ENCODE results near the gene SLC16A8.

The SLC16A8 gene, protein sequence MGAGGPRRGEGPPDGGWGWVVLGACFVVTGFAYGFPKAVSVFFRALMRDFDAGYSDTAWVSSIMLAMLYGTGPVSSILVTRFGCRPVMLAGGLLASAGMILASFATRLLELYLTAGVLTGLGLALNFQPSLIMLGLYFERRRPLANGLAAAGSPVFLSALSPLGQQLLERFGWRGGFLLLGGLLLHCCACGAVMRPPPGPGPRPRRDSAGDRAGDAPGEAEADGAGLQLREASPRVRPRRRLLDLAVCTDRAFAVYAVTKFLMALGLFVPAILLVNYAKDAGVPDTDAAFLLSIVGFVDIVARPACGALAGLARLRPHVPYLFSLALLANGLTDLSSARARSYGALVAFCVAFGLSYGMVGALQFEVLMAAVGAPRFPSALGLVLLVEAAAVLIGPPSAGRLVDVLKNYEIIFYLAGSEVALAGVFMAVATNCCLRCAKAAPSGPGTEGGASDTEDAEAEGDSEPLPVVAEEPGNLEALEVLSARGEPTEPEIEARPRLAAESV

DNA sequence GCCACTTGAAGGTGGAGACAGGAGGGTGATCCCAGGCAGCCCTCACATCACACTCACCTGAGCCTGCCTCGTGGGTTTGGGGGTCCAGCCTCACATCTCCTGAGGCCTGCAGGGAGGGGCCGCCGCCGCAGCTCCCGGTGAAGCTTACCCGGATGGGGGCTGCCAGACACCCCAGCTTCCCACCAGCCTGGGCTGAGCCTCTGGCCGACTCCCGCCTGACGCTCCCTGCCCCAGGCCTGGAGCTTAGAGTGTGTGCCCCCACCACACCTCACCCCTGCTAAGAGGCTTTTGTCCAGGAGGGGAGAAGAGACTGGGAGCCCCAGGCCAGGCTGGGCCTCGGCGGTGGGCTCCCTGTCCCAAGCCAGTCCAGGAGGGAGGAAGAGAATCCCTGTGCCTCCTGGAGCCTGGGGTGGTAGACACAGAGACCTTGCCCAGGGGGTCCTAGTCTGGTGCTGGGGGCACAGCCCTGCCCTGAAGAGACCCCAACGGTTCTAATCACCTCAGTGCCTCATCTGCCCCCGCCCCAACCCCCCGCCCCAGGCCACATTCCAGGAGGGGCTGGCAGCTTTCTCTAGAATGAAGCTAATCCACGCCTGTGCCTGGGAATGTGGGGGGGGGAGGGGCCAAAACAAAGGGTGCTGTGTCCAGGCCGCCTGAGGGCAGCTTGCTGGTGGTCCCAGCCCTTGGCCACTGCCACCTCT is at the start of gene SLC16A8:
SLC16A8 (minus strand) TSS at position 254 of the 701 bp plus-strand sequence. CDS start 1,311 bp downstream, outside the sequence.
- DNase-seq (ENCODE audit: low read depth, low spot score), result no peak
- Histone ChIP-seq H3K27me3 (ENCODE audit: control insufficient read depth, insufficient read depth, low read length) (peaks cover 5% of the 10 kb centered on the region; the same call in 1 of the 2 replicates), H3K9me3 (ENCODE audit: control insufficient read depth, insufficient read depth, low read length) (no peaks in the 10 kb centered on the region), H3K36me3 (ENCODE audit: control insufficient read depth, insufficient read depth, low read length) (no peaks in the 10 kb centered on the region), H3K4me3 (ENCODE audit: low read length) (no peak within 1 kb of the TSS), H3K27ac (ENCODE audit: low read length) (no peak within 1 kb of the TSS), H3K4me1 (ENCODE audit: control insufficient read depth, insufficient read depth, low read length) (peaks cover 5% of the 10 kb centered on the region; the same call in 1 of the 2 replicates)
- WGBS (ENCODE audit: insufficient coverage, insufficient read length), result no CpG with 5 or more reads among the region's 16 CpGs

DNA sequence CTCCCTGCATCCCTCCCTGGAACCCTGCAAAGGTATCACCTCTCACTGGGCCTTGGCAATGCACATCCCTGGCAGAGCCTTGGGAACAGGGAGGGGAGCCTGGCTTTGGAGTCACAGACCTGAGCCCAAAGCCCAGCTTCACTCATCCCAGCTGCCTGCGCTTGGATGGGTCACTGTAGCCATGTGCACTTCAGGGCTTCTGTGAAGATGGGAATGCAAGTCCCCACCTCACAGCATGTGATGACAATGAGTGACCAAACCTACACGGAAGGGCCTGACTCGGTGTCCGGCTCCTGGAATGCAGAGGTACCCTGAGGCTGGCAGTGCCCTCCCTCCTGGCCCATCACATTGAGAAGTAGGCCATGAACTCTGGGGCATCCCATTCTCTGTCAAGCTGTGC is 49.3 kb upstream of the SLC16A8 start:
- Histone ChIP-seq H3K36me3 (ENCODE audit: control insufficient read depth, insufficient read depth, low read length) (no peaks in the 10 kb centered on the region), H3K4me1 (ENCODE audit: control insufficient read depth, insufficient read depth, low read length) (no peaks in the 10 kb centered on the region), H3K27me3 (ENCODE audit: control insufficient read depth, insufficient read depth, low read length) (no peaks in the 10 kb centered on the region), H3K9me3 (ENCODE audit: control insufficient read depth, insufficient read depth, low read length) (no peaks in the 10 kb centered on the region), H3K4me3 (ENCODE audit: low read length) (no peak overlapping the region), H3K27ac (ENCODE audit: low read length) (no peak overlapping the region)
- WGBS (ENCODE audit: insufficient coverage, insufficient read length), result no CpG with 5 or more reads among the region's 4 CpGs
- DNase-seq (ENCODE audit: low read depth, low spot score), result no peak

DNA sequence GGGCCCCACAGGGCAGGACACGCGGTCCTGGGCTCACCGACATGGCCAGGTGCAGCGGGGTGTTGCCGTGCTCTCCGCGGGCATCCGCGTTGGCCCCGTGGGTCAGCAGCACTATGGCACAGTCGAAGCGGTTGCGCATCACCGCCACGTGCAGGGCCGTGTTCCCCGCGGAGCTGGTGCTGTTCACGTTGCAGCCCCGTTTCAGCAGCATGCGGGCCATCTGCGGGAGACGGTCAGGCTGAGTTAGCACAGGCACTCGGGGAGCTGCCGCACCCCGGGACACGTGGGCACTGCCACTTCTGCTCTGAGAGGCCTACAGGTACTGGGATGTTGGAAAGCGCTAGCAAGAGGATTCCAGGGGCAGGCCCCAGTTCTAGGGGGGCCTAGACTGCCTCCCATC is 48.8 kb upstream of the SLC16A8 start:
- Histone ChIP-seq H3K36me3 (ENCODE audit: control insufficient read depth, insufficient read depth, low read length) (no peaks in the 10 kb centered on the region), H3K27ac (ENCODE audit: low read length) (no peak overlapping the region), H3K4me1 (ENCODE audit: control insufficient read depth, insufficient read depth, low read length) (no peaks in the 10 kb centered on the region), H3K9me3 (ENCODE audit: control insufficient read depth, insufficient read depth, low read length) (no peaks in the 10 kb centered on the region), H3K4me3 (ENCODE audit: low read length) (no peak overlapping the region), H3K27me3 (ENCODE audit: control insufficient read depth, insufficient read depth, low read length) (no peaks in the 10 kb centered on the region)
- no peak for DNase-seq (ENCODE audit: low read depth, low spot score)
- no CpG with 5 or more reads among the region's 28 CpGs for WGBS (ENCODE audit: insufficient coverage, insufficient read length)

DNA sequence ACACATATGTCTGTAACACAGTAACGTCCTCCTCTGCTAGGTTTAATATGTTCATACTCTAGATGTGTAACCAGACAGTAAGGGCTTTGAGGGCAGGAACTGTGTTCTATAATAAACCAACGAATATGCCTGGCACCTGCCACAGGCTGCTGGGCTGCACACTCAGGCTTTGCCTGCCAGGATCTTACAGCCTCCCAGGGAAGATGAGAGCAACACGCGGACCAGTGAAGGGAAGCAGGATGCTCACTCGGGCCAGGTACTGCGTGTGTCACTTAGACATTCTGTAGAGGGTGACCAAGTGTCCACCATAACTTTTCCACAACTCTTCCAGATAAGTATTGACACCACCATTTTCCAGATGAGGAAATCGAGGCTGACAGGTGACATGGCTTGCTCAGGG is 48.2 kb upstream of the SLC16A8 start:
- Histone ChIP-seq H3K36me3 (ENCODE audit: control insufficient read depth, insufficient read depth, low read length) (no peaks in the 10 kb centered on the region), H3K27ac (ENCODE audit: low read length) (no peak overlapping the region), H3K4me1 (ENCODE audit: control insufficient read depth, insufficient read depth, low read length) (no peaks in the 10 kb centered on the region), H3K9me3 (ENCODE audit: control insufficient read depth, insufficient read depth, low read length) (no peaks in the 10 kb centered on the region), H3K4me3 (ENCODE audit: low read length) (no peak overlapping the region), H3K27me3 (ENCODE audit: control insufficient read depth, insufficient read depth, low read length) (no peaks in the 10 kb centered on the region)
- DNase-seq (ENCODE audit: low read depth, low spot score), result no peak
- WGBS (ENCODE audit: insufficient coverage, insufficient read length), result no CpG with 5 or more reads among the region's 7 CpGs

DNA sequence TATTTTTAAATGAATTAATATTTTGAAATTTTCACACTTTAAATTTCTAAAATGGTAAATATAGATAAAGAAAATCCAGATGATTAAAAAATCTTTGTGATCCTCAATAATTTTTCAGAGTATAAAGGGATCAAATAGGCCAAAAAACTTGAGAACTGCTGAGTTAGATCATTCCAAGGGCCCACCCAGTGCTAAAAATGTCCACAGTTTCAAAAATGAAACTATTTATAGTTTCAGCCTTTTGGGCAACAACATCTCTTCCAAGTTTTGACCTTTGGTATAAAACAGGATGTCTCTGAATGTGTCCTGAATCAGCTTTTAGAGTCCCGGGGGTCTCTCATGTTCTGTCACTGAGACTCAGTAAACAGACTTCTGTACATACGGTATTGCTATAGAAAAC is 47.4 kb upstream of the SLC16A8 start:
- no peaks in the 10 kb centered on the region for H3K27me3 ChIP-seq (ENCODE audit: control insufficient read depth, insufficient read depth, low read length)
- no peak overlapping the region for H3K4me3 ChIP-seq (ENCODE audit: low read length)
- H3K4me1 ChIP-seq (ENCODE audit: control insufficient read depth, insufficient read depth, low read length), result no peaks in the 10 kb centered on the region
- WGBS (ENCODE audit: insufficient coverage, insufficient read length), result no CpG with 5 or more reads among the region's 2 CpGs
- no peaks in the 10 kb centered on the region; the same call in 1 of the 2 replicates for H3K36me3 ChIP-seq (ENCODE audit: control insufficient read depth, insufficient read depth, low read length)
- no peaks in the 10 kb centered on the region for H3K9me3 ChIP-seq (ENCODE audit: control insufficient read depth, insufficient read depth, low read length)
- no peak for DNase-seq (ENCODE audit: low read depth, low spot score)
- H3K27ac ChIP-seq (ENCODE audit: low read length), result no peak overlapping the region

DNA sequence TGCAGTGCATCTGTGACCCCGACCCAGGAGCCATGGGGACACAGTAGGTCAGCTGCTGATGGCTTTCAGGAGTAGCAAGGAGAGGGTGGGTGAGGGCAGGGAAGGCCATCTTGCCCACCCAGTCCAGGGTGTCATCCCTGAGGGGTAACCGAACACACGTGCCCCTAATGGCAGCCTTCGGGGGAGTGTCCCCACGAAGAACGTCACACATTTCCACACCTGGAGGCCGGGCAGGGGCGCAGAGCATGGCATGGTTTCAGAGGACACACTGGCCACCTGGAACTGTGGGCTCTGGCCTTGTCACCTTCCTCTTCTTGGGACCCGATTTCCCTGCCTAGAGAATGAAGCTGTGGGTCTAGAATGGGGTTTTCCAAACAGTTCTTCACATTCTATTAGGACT is 45.9 kb upstream of the SLC16A8 start:
- Histone ChIP-seq H3K36me3 (ENCODE audit: control insufficient read depth, insufficient read depth, low read length) (no peaks in the 10 kb centered on the region; the same call in 1 of the 2 replicates), H3K4me3 (ENCODE audit: low read length) (no peak overlapping the region), H3K9me3 (ENCODE audit: control insufficient read depth, insufficient read depth, low read length) (no peaks in the 10 kb centered on the region), H3K27ac (ENCODE audit: low read length) (no peak overlapping the region), H3K4me1 (ENCODE audit: control insufficient read depth, insufficient read depth, low read length) (no peaks in the 10 kb centered on the region; the same call in 1 of the 2 replicates), H3K27me3 (ENCODE audit: control insufficient read depth, insufficient read depth, low read length) (no peaks in the 10 kb centered on the region)
- no peak for DNase-seq (ENCODE audit: low read depth, low spot score)
- no CpG with 5 or more reads among the region's 9 CpGs for WGBS (ENCODE audit: insufficient coverage, insufficient read length)

DNA sequence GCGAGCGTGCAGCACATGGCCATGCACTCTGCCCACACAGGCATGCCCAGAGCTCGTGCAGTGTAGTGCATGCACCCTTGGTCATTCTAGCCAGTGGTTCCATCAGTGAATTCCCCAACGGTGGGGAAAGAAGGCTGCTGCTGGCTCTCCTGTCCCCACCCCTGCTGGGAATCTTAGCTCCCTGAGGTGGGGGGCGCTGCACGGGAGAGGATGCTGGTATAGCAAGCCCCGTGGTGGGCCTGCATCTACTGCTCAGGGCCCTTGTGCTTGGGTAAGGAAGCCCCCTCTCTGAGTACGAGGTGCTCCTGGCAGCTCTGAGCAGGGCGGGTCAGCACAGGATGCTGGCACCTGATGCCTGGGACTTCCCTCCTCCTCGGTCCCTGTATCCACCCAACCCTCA is 45.0 kb upstream of the SLC16A8 start:
- Histone ChIP-seq H3K4me1 (ENCODE audit: control insufficient read depth, insufficient read depth, low read length) (no peaks in the 10 kb centered on the region; the same call in 1 of the 2 replicates), H3K27ac (ENCODE audit: low read length) (no peak overlapping the region), H3K36me3 (ENCODE audit: control insufficient read depth, insufficient read depth, low read length) (no peaks in the 10 kb centered on the region; the same call in 1 of the 2 replicates), H3K9me3 (ENCODE audit: control insufficient read depth, insufficient read depth, low read length) (no peaks in the 10 kb centered on the region), H3K27me3 (ENCODE audit: control insufficient read depth, insufficient read depth, low read length) (no peaks in the 10 kb centered on the region), H3K4me3 (ENCODE audit: low read length) (no peak overlapping the region)
- no peak for DNase-seq (ENCODE audit: low read depth, low spot score)
- WGBS (ENCODE audit: insufficient coverage, insufficient read length), result no CpG with 5 or more reads among the region's 10 CpGs

DNA sequence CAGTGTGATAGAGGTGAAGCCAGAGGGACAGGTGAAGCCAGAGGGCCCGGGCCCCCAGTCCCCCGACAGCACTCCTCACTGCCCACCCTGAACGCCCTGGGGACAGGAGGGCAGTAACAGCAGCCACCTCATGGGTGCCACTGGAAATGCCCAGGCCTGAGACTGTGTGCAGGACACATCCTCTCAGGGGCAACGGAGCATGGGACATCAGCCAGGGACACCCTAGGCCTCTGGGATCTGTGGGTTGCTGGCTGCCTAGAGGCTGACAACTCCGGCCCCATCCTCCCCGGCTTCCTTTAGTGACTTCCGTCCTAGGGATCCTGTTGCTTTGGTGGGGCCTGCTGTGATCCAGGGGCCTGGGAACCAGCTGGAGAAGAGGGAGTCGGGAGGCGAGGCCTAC is 43.9 kb upstream of the SLC16A8 start:
- Histone ChIP-seq H3K27me3 (ENCODE audit: control insufficient read depth, insufficient read depth, low read length) (no peaks in the 10 kb centered on the region), H3K9me3 (ENCODE audit: control insufficient read depth, insufficient read depth, low read length) (no peaks in the 10 kb centered on the region), H3K4me3 (ENCODE audit: low read length) (no peak overlapping the region), H3K4me1 (ENCODE audit: control insufficient read depth, insufficient read depth, low read length) (no peaks in the 10 kb centered on the region; the same call in 1 of the 2 replicates), H3K27ac (ENCODE audit: low read length) (no peak overlapping the region), H3K36me3 (ENCODE audit: control insufficient read depth, insufficient read depth, low read length) (no peaks in the 10 kb centered on the region; the same call in 1 of the 2 replicates)
- WGBS (ENCODE audit: insufficient coverage, insufficient read length), result no CpG with 5 or more reads among the region's 9 CpGs
- no peak for DNase-seq (ENCODE audit: low read depth, low spot score)

DNA sequence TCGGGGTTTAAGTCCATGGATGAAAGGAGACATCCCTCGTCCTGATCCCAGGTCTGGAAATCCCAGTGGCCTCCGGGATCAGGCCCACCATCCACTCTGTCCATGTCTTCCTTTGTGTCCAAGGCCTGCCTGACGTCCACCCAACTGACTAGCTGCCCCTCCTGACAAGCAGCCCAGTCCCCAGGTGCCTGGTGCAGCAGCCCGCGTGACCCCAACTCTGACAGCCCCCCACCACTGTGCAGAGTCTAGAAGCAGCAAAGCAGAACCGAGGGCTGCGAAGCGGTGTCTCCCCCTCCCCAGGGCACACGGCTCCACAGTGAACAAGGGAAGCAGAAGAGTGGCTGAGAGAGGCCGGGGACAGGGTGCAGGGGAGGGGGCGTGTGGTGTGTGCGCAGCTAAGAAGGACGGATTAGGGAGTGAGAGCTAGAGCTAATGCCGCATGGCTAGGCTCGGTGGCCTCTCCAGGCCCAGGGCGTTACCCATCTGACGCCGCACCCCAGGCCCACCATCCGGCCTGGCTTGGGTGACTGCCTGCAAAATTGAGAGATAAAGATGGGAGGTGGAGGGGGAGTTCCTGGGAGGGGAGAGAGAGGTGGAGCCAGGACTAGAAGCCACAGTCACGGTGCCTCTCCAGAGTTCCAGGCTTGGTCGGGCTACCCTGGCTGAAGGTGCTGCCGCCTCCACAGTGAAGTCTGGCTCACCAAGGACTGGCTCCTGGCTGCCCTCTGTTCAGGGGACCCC is 43.1 kb upstream of the SLC16A8 start:
- no peak overlapping the region for H3K27ac ChIP-seq (ENCODE audit: low read length)
- no peaks in the 10 kb centered on the region; the same call in 1 of the 2 replicates for H3K36me3 ChIP-seq (ENCODE audit: control insufficient read depth, insufficient read depth, low read length)
- H3K27me3 ChIP-seq (ENCODE audit: control insufficient read depth, insufficient read depth, low read length), result no peaks in the 10 kb centered on the region
- H3K4me3 ChIP-seq (ENCODE audit: low read length), result no peak overlapping the region
- H3K9me3 ChIP-seq (ENCODE audit: control insufficient read depth, insufficient read depth, low read length), result no peaks in the 10 kb centered on the region
- WGBS (ENCODE audit: insufficient coverage, insufficient read length), result no CpG with 5 or more reads among the region's 23 CpGs
- DNase-seq (ENCODE audit: low read depth, low spot score), result no peak
- no peaks in the 10 kb centered on the region; the same call in 1 of the 2 replicates for H3K4me1 ChIP-seq (ENCODE audit: control insufficient read depth, insufficient read depth, low read length)

DNA sequence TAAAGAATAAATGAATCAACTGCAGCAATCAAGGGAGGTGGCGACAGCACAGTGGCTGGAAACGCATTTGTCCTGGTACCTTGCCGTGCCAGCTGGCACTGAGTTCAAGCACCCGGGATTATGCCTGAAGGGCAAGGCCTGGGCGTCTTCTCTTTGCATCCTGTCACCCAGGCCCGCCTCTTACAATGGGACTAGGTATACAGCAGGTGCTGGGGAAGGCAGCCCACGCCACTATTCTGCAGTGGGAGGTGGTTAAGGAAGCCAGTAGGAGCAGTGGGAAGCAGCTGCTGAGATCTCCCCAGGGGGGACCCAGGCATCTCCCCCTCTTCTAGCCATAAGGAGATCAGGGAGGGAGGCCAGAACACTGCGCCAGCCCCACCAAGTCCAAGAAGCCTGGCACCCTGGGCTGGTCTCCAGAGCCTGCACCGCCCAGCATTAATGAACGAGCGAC is 41.8 kb upstream of the SLC16A8 start:
- no peak for DNase-seq (ENCODE audit: low read depth, low spot score)
- Histone ChIP-seq H3K4me1 (ENCODE audit: control insufficient read depth, insufficient read depth, low read length) (no peaks in the 10 kb centered on the region; the same call in 1 of the 2 replicates), H3K36me3 (ENCODE audit: control insufficient read depth, insufficient read depth, low read length) (no peaks in the 10 kb centered on the region; the same call in 1 of the 2 replicates), H3K27ac (ENCODE audit: low read length) (no peak overlapping the region), H3K4me3 (ENCODE audit: low read length) (no peak overlapping the region), H3K9me3 (ENCODE audit: control insufficient read depth, insufficient read depth, low read length) (no peaks in the 10 kb centered on the region), H3K27me3 (ENCODE audit: control insufficient read depth, insufficient read depth, low read length) (no peaks in the 10 kb centered on the region)
- no CpG with 5 or more reads among the region's 11 CpGs for WGBS (ENCODE audit: insufficient coverage, insufficient read length)

Data from iPS DF 6.9 (cell line).